ENCODE results near the gene SPTSSB.
A peak's percentile ranks its signal among the peaks of the same experiment; 100 is the strongest.

SPTSSB gene

DNA sequence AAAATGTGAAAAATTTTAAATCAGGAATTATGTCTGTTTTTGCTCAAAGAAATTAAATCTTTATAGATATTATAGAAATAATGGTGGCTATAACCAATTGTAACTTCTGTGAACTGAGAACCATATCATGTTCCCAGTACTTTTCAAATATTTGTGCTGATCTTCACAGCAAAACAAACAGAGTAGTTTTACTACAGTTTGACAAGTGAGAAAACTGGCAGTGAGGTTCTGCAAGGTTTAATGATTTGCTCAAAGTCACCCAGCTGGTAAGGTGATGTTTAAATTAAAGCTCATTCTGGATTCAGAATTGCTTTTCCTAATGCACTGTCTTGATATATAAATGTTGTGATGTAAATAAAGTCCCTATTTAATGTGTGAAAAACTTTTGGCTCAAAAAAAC is 22.0 kb upstream of the SPTSSB start:
- FAIRE-seq (no peak), DNase-seq (ENCODE audit: insufficient read length, low spot score) (no peak)

GRCh38 chr3:161392853-161393252 is 21.5 kb upstream of the SPTSSB start:
- DNase-seq (ENCODE audit: insufficient read length, low spot score) (no peak), FAIRE-seq (no peak)

- DNase-seq (ENCODE audit: insufficient read length, low spot score), result no peak
- no peak for FAIRE-seq
These were observed 18.9 kb upstream of the SPTSSB start for GRCh38 chr3:161390200-161390599.

DNA sequence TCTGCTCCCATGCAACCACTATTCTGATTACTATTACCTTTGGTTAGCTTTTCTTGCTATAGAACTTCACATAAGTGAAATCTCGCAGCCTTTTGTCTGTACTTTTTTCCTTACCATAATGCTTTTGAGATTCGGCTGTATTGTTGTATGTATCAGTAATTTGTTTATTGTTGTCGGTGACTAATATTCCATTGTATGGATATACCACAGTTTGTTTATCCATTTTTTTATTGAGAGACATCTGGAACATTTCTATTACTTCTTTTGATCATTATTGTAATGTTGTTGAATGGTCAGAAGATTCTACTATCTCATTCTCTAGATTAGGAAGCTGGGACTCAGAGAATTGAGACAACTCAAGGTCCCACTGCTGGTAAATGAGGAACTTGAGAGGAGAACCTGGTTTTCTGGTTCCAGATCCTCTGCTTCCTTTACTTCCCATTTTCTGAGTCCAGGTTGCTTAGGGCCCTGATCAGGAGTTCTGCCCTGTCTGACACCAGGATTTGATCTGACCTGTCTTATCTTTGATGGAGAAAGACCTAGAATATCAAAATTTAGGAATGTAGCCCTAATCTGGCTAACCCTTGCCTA is 18.2 kb upstream of the SPTSSB start:
- DNase-seq (ENCODE audit: insufficient read length, low spot score), result no peak
- FAIRE-seq, result no peak

GRCh38 chr3:161388855-161389254 is 17.5 kb upstream of the SPTSSB start:
- no peak for DNase-seq (ENCODE audit: insufficient read length, low spot score)
- FAIRE-seq, result no peak

DNA sequence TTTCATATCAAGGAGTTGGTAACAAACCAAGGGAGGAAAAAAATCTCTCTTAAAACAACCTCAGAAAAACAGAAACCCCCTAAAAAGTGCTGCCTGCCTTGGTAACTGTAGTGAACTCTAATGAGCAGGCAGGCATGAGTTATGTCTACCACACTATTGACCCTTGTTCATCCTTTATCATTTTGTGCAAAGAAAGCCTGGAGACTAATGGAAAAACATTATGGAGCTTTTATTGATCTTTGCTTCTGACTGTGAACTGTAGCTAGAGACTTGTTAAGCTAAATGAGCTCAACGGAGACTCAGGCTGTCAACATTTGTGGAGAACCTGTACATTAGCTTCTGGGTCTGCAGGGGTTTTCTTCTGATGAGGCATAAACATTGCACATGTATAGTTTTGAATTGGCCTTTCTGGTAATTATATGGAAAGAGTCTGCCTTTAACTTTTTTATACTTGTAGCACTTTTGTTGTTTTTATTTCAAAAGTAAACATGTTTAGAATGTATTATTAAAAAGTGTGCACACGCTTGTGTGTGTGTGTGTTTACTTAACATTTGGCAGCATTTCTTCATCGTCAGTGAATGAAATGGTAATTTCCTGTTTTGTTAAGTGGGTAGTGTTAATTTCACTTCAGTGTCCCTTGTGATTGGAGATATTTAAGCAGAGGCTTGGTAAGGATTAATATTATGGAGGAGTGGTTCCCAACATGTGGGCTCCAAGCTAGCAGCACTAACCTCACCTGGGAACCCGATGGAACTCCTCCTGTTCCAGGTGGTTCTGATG is 15.9 kb upstream of the SPTSSB start:
- no peak for DNase-seq (ENCODE audit: insufficient read length, low spot score)
- no peak for FAIRE-seq

GRCh38 chr3:161372321-161373260 is 1.3 kb upstream of the SPTSSB start:
- FAIRE-seq (no peak), DNase-seq (ENCODE audit: insufficient read length, low spot score) (peak; percentile 25)

DNA sequence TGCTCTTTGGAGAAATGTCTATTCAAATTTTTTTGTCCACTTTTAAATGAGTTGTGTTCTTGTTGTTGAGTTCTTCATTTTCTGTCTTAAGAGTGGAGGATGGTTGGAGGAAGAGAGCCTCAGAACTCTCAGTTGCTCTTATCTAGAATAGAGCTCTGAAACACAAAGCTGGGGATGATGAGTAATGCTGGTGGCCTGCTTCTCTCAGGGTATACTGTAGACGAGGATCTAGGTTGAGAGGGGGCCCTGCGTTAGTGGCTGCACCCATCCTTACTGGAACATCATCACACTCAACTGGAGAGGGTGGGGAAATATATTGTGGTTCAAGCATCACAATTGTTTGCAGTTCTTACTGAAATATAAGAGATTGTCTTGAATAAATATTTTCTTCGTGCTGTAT is 1.8 kb downstream of the SPTSSB start:
- FAIRE-seq (no peak), DNase-seq (ENCODE audit: insufficient read length, low spot score) (no peak)

DNA sequence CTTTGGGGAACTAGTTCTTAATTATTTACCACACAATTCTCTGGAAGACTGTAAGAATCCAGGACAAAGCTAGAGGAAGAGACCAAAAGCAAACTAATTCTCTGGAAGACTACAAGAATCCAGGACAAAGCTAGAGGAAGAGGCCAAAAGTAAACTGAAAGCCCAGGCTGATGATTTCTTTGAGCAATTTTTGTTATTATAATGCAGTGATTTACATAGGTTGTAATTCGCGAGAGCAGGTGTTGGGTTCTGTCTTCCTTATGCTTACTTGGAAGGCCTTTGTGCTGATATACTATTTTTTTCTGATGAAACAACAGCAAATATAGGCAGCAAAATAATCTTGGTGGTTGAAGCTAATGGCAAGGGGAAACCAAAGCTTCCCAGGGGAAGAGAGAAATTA is 5.2 kb downstream of the SPTSSB start:
- FAIRE-seq, result no peak
- DNase-seq (ENCODE audit: insufficient read length, low spot score), result no peak

GRCh38 chr3:161358488-161358887 is 12.8 kb downstream of the SPTSSB start:
- FAIRE-seq (no peak), DNase-seq (ENCODE audit: insufficient read length, low spot score) (no peak)

DNA sequence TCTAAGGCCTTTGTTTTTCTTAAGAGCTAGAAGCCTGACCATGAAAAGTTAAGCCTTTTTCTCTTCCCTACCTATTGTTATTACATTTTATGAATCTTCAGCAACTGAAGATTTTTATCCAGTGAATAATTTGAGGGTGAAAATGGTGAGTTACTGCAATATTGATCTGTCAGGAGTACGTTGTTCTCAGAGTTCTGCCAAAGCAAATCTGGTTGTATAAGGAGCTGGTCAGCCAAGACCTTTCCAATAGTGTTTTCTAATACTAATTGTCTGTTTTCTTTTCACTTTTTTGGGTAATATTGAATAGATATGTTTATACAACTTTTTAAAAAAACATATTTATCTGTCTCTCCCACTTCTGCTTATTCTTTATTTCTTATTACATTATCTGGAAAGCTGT is 15.0 kb downstream of the SPTSSB start:
- no peak for FAIRE-seq
- no peak for DNase-seq (ENCODE audit: insufficient read length, low spot score)

GRCh38 chr3:161355508-161355907 is 15.8 kb downstream of the SPTSSB start:
- DNase-seq (ENCODE audit: insufficient read length, low spot score) (no peak), FAIRE-seq (no peak)

DNA sequence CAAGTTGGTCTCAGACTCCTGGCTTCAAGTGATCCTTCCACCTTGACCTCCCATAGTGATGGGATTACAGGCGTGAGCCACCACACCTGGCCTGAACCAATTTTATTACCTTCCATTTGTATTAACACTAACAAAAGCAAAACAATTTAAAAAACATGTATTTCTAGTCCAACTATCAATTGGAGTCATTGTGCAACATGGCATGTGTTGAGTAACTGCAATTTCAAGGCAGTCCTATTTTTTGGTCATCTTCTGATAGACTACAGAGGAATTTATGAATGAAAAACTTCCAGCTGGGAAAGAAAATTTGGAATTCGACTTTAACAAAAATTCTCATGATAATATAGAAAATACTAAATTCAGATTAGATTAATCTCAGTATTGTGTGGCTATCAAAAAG is 16.8 kb downstream of the SPTSSB start:
- DNase-seq (ENCODE audit: insufficient read length, low spot score) (no peak), FAIRE-seq (no peak)

GRCh38 chr3:161351330-161351729 is 20.0 kb downstream of the SPTSSB start:
- DNase-seq (ENCODE audit: insufficient read length, low spot score) (no peak), FAIRE-seq (no peak)

GRCh38 chr3:161350916-161351315 is 20.4 kb downstream of the SPTSSB start:
- DNase-seq (ENCODE audit: insufficient read length, low spot score) (no peak), FAIRE-seq (no peak)

GRCh38 chr3:161349529-161350312 is 21.6 kb downstream of the SPTSSB start:
- FAIRE-seq (no peak), DNase-seq (ENCODE audit: insufficient read length, low spot score) (peak; percentile 25)

DNA sequence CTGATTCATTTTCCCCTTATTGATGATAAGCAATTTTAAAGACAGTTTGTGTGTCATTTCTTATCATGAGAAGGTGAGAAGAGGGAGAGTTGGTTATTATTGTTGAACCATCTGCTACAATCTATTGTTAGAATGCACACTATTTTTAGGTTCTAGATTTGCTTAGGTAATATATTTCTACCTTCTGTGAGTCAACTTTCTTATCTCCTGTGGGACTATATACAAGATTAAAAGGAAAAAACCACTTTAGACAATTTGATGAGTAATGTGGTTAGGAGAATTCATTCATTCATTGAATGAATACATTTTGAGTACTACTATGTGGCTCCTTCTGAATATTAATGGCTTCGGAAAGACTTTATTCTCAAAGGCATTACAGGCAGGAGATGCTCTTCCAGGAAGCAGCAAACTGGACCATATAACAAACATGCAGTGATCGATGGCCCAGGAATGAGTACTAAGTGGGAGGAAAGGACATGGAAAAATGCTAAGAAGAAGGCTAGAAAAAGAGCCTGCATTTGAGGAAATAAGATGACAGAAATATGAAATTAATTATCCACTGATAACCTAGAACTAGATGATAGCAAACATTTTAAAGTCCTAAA is 22.4 kb downstream of the SPTSSB start:
- DNase-seq (ENCODE audit: insufficient read length, low spot score), result no peak
- FAIRE-seq, result no peak

DNA sequence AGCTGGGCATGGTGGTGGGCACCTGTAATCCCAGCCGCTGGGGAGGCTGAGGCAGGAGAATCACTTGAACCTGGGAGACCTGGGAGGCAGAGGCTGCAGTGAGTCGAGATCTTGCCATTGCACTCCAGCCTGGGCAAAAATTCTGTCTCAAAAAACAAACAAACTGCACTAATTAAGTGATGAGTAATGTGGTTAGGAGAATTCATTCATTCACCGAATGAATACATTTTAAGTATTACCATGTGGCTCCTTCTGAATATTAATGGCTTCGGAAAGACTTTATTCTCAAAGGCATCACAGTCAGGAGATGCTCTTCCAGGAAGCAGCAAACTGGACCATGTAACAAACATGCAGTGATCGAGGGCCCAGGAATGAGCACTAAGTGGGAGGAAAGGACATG is 23.6 kb downstream of the SPTSSB start:
- DNase-seq (ENCODE audit: insufficient read length, low spot score) (no peak), FAIRE-seq (no peak)

- FAIRE-seq, result no peak
- DNase-seq (ENCODE audit: insufficient read length, low spot score), result no peak
These were observed 26.3 kb downstream of the SPTSSB start for GRCh38 chr3:161345023-161345422.

DNA sequence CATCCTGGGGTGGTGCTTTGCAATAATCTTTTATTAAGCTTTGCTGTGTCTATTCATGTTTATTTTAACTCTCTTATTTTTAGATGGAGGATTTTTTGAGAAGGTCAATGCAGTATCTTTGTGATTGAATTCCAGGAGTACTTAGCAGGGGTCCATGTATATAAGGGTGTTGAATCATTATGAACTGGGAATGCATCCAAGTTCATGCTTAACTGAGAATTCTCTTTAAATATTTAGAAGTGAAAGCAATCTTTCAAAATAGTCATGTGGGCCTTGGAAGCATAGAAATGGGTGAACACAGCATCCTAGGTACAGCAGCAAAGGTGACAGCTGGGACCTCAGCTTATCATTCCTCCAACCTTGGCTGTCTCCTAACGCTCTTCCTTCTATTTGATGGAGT is 27.3 kb downstream of the SPTSSB start:
- FAIRE-seq (no peak), DNase-seq (ENCODE audit: insufficient read length, low spot score) (no peak)

Data from HTR-8/SVneo (cell line).